Loucy (cell line): Measurements from ENCODE around the gene OR1J1.

ENCODE experiments used
- H2AFZ ChIP-seq: fragments of 200-600 bp; sonication (generic); 2 replicates; pipeline ENCODE4 v1.6.0; 2016; ENCODE audit warnings: antibody characterized with exemption, mild to moderate bottlenecking, low read length, moderate library complexity
- H3F3A ChIP-seq: fragments of 200-600 bp; 2 replicates; pipeline ENCODE4 v1.6.0; 2016; ENCODE audit warnings: antibody characterized with exemption, low read depth, mild to moderate bottlenecking
- H3K27me3 ChIP-seq: fragments of 200-600 bp; sonication (generic); 2 replicates; pipeline ENCODE4 v1.6.1; 2014; ENCODE audit warnings: low read length, mild to moderate bottlenecking; ENCODE audit not compliant: insufficient read depth, poor library complexity, severe bottlenecking
- H3K36me3 ChIP-seq: fragments of 200-600 bp; sonication (generic); 2 replicates; pipeline ENCODE4 v1.6.1; 2016; ENCODE audit warnings: low read length; ENCODE audit not compliant: insufficient read depth
- H3K4me1 ChIP-seq: fragments of 200-600 bp; sonication (generic); 2 replicates; pipeline ENCODE4 v1.5.1; 2014; ENCODE audit warnings: low read length, mild to moderate bottlenecking; ENCODE audit not compliant: insufficient read depth, poor library complexity, severe bottlenecking
- H3K4me2 ChIP-seq: fragments of 200-600 bp; sonication (generic); 2 replicates; pipeline ENCODE4 v1.6.0; 2014; ENCODE audit warnings: antibody characterized with exemption, low read length, low read depth, mild to moderate bottlenecking; ENCODE audit not compliant: poor library complexity, severe bottlenecking
- H3K4me3 ChIP-seq: fragments of 200-600 bp; sonication (generic); 2 replicates; pipeline ENCODE4 v1.5.1; 2014; ENCODE audit warnings: low read length, mild to moderate bottlenecking, mixed read lengths; ENCODE audit not compliant: poor library complexity, severe bottlenecking
- H3K79me2 ChIP-seq: fragments of 200-600 bp; sonication (generic); 2 replicates; pipeline ENCODE4 v1.6.1; 2014; ENCODE audit warnings: low read length; ENCODE audit not compliant: insufficient read depth
- H3K9ac ChIP-seq: fragments of 200-600 bp; sonication (generic); 2 replicates; pipeline ENCODE4 v1.6.0; 2014; ENCODE audit warnings: mild to moderate bottlenecking, low read depth, low read length, moderate library complexity; ENCODE audit not compliant: poor library complexity, severe bottlenecking
- H3K9me2 ChIP-seq: fragments of 200-600 bp; sonication (generic); replicated peaks from 2 replicates; pipeline ENCODE4 v1.6.1; 2016; ENCODE audit warnings: low read depth, low read length, mixed read lengths
- H3K9me3 ChIP-seq: fragments of 200-600 bp; sonication (generic); 2 replicates; pipeline ENCODE4 v1.6.1; 2014; ENCODE audit warnings: mild to moderate bottlenecking, antibody characterized with exemption, low read length, low read depth; ENCODE audit not compliant: insufficient read depth
- H4K20me1 ChIP-seq: fragments of 200-600 bp; sonication (generic); 2 replicates; pipeline ENCODE4 v1.6.0; 2014; ENCODE audit warnings: antibody characterized with exemption, low read length, mild to moderate bottlenecking; ENCODE audit not compliant: insufficient read depth, poor library complexity, severe bottlenecking
- CTCF ChIP-seq: fragments of 200-600 bp; sonication (generic); conservative IDR thresholded peaks from 2 replicates; pipeline ENCODE4 v1.5.1; 2014; ENCODE audit warnings: mild to moderate bottlenecking, antibody characterized with exemption, low read length
- EZH2phosphoT487 ChIP-seq: fragments of 200-600 bp; IDR thresholded peaks from 2 replicates; pipeline ENCODE4 v1.6.1; 2018; ENCODE audit warnings: antibody characterized with exemption, mild to moderate bottlenecking, moderate library complexity, borderline replicate concordance

The OR1J1 gene

GRCh38 chr9:122445155-122445749 lies 32.5 kb downstream of the OR1J1 start:
- Histone ChIP-seq H3K9ac (no peak overlapping the region), H3K4me3 (no peak overlapping the region), H2AFZ (no peak overlapping the region), H3K27me3 (peaks cover 15% of the 10 kb centered on the region), H3K9me2 (no peaks in the 10 kb centered on the region), H3K9me3 (no peaks in the 10 kb centered on the region), H3K4me1 (no peaks in the 10 kb centered on the region), H3K36me3 (no peaks in the 10 kb centered on the region), H3K4me2 (no peak overlapping the region), H3F3A (no peaks in the 10 kb centered on the region), H4K20me1 (no peaks in the 10 kb centered on the region), H3K79me2 (no peaks in the 10 kb centered on the region)
- TF ChIP-seq EZH2phosphoT487 (no peak), CTCF (no peak)

GRCh38 chr9:122444041-122444733 lies 33.5 kb downstream of the OR1J1 start:
- Histone ChIP-seq H3K9me3 (no peaks in the 10 kb centered on the region), H3K4me1 (no peaks in the 10 kb centered on the region), H4K20me1 (no peaks in the 10 kb centered on the region), H3K9ac (no peak overlapping the region), H2AFZ (no peak overlapping the region), H3K4me3 (no peak overlapping the region), H3K27me3 (peaks cover 15% of the 10 kb centered on the region), H3K79me2 (no peaks in the 10 kb centered on the region), H3F3A (no peaks in the 10 kb centered on the region), H3K4me2 (no peak overlapping the region), H3K9me2 (no peaks in the 10 kb centered on the region), H3K36me3 (no peaks in the 10 kb centered on the region)
- no peak for TF ChIP-seq EZH2phosphoT487
- TF ChIP-seq CTCF: no peak

GRCh38 chr9:122442568-122442967 lies 35.2 kb downstream of the OR1J1 start:
- H3K4me1 ChIP-seq: no peaks in the 10 kb centered on the region
- no peaks in the 10 kb centered on the region for H3K36me3 ChIP-seq
- H3K9me2 ChIP-seq: no peaks in the 10 kb centered on the region
- H3K79me2 ChIP-seq: no peaks in the 10 kb centered on the region
- no peaks in the 10 kb centered on the region for H3F3A ChIP-seq
- no peaks in the 10 kb centered on the region for H4K20me1 ChIP-seq
- peaks cover 15% of the 10 kb centered on the region for H3K27me3 ChIP-seq
- H3K9ac ChIP-seq: no peak overlapping the region
- no peak overlapping the region for H3K4me2 ChIP-seq
- H3K4me3 ChIP-seq: no peak overlapping the region
- no peak overlapping the region for H2AFZ ChIP-seq
- H3K9me3 ChIP-seq: no peaks in the 10 kb centered on the region
- TF ChIP-seq CTCF (no peak), EZH2phosphoT487 (no peak)
